Measurements from ENCODE around the gene SYT9.

Gene SYT9

GRCh38 chr11:7469351-7469865, 217.7 kb downstream of the SYT9 start:
- no peak for DNase-seq (ENCODE audit: low read depth)

GRCh38 chr11:7471071-7471470, 219.4 kb downstream of the SYT9 start:
- DNase-seq (ENCODE audit: low read depth): no peak

DNA sequence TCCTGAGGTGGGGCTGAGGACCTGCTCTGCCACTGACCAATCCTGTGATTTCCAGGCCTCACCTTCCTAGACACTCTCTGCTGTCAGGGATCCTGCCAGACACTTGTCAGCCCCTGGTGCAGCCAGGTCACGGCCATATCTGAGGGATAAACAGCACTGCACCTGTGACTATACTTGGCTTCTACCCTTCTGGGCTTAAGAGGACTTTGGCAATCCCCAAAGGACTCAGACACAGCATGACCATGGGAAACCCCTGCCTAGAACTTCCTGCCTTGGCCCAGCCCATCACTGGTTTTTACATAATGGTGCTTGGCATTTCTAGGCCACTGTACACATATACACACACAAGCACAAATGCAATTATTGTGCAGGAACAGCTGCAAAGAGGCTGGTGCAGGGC, 222.0 kb downstream of the SYT9 start:
- no peak for DNase-seq (ENCODE audit: low read depth)

GRCh38 chr11:7480113-7480512, 228.4 kb downstream of the SYT9 start:
- no peak for DNase-seq (ENCODE audit: low read depth)

DNA sequence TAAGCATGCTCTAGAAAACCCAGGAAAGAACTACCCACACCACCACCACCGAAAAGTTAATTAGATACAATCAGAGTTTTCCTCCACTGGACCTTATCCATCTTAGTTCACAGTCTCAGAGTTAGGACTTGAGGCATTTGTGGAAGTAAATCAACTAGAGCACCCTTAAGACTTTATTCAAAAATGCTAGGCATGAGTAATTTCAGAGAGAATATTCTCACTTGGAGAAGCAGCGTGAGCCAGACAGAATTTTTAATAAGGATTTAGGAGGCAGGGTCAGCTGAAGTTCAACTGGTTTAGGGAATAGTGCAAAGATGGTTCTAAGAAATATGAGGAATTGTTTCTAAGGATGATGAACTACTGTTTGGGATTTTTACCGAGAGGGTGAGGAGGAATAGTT, 232.4 kb downstream of the SYT9 start:
- no peak for DNase-seq (ENCODE audit: low read depth)

GRCh38 chr11:7484645-7485044, 232.9 kb downstream of the SYT9 start:
- DNase-seq (ENCODE audit: low read depth): no peak

- DNase-seq (ENCODE audit: low read depth): no peak
Measured at GRCh38 chr11:7485186-7486097, 233.7 kb downstream of the SYT9 start, which contains the start of gene OLFML1. Gene OLFML1, plus strand, starts transcription at chr11:7485506. Its CDS starts 370 bp downstream, at chr11:7485876.

GRCh38 chr11:7486098-7486780, 234.5 kb downstream of the SYT9 start:
- DNase-seq (ENCODE audit: low read depth): no peak

GRCh38 chr11:7486781-7487140, 235.1 kb downstream of the SYT9 start:
- no peak for DNase-seq (ENCODE audit: low read depth)

DNA sequence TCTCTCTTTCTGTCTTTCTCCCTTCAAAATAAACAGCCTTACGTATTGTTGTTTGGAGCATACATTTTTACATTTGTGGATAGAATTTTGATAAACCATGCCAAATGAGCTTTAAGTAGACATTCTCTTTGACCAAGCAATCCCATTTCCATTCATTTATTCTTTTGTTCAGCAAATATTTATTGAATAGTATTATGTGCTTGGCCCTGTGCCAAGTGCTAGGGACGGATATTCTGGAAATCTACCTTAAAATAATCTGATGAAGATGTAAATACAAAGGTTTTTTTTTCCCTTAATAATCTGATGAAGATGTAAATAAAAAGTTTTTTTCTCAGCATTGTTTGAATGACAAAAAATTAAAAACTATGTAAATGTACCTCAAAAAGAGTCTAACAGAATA, 235.7 kb downstream of the SYT9 start:
- no peak for DNase-seq (ENCODE audit: low read depth)

DNA sequence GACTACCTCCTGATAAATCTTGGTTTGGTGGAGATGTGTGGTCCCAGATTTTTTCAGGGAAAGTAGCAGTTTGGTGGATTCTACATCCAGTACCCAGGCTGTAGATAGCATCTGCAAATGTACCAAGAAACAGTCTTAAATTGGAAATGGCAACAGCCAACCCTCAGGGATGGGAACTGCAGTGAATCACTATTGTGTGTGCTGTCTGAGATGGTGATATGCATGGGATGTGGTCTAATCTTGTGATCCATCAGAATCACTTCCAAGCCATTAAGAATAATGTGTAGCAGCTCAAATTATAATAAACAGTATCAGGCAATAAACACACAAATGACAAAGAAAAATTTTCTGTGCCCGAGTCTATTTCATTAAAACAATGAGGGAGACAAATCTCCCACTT, 237.0 kb downstream of the SYT9 start:
- DNase-seq (ENCODE audit: low read depth): no peak

DNA sequence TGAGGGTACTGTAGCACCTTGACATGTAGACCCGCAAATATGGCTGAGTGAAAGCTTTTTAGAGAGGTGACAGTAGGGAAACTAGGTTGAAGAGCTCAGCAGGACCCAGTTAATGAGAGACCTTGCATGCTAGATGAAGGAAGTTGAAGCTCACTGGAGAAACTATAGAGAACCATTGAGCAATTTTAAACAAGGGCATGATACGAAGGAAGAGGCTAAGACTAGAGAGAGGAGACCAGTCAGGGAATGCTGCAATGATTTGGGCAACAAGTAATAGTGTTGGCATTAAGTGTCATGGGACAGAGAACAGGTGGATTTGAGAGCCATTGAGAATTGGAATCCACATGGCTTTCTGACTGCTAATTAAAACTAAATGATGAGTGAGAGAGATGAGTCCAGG, 237.7 kb downstream of the SYT9 start:
- no peak for DNase-seq (ENCODE audit: low read depth)

GRCh38 chr11:7490054-7490453, 238.3 kb downstream of the SYT9 start:
- no peak for DNase-seq (ENCODE audit: low read depth)

DNA sequence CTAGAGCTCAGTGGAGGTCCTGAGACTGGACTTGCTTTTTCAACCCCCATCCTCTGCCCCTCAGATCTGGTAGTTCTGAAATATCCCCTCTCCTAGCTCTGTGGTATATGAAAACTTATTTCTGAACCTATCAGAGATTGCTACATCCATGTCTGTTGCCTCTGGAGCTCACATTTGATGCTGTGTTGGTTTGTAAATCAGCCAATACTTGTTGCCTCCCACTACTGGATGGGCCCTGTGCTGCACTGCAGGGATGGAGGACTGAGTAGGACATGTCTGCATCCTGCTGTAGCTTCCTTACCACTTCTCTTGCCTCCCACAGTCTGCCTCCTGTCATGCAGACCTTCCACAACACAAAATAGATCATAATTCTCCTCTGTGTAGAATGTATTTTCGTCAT, 238.8 kb downstream of the SYT9 start:
- DNase-seq (ENCODE audit: low read depth): no peak

- DNase-seq (ENCODE audit: low read depth): no peak
Measured at GRCh38 chr11:7492253-7492652, 240.5 kb downstream of the SYT9 start.

DNA sequence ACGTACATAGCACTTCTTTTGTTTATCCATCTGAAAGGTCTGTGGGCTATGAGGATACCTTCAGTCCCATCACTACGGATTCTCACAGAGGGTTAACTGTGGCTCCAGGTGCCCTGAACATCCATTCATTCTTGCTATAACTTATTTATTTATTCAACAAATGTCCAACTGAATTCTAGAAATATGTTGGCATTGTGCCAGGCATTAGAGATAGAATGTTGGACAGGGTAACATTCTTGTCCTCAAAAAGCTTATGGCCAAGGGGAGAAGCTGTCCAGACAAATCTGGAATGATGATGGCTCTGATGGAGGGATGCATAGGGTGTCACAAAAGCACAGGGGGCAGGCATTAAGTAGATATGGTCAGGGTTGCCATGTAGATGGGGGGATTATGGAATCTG, 242.0 kb downstream of the SYT9 start:
- DNase-seq (ENCODE audit: low read depth): no peak

- no peak for DNase-seq (ENCODE audit: low read depth)
Measured at GRCh38 chr11:7494086-7494745, 242.5 kb downstream of the SYT9 start.

DNA sequence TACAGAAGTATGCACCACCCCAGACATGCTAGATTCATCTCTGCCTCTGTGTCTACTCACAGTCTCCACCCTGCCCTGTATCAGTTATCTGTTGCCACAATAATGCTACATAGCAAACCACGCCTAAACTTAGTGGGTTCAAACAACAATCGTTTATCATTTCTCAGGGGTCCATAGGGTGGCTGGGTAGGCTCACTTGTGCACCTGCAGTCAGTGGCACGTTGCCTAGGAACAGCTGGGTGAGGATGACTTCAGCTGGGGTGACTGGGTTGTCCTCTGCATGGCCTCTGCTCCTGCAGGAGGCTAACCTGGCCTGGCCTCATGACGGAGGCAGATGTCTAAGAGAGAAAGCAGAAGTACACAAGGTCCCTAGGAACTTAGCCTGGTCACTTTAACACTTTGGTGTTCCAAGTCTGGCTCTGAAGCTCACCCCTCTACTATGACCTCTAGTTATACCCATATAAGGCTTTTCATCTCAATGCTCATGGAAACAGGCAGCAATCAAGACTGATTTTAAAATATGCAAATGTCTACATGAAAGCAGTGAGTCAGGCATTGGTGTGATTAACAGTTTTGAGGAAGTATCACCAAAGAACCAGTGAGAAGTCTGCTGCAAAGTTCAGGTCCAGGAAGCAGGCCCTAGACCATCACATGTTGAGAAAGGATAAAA, 244.3 kb downstream of the SYT9 start:
- no peak for DNase-seq (ENCODE audit: low read depth)

DNA sequence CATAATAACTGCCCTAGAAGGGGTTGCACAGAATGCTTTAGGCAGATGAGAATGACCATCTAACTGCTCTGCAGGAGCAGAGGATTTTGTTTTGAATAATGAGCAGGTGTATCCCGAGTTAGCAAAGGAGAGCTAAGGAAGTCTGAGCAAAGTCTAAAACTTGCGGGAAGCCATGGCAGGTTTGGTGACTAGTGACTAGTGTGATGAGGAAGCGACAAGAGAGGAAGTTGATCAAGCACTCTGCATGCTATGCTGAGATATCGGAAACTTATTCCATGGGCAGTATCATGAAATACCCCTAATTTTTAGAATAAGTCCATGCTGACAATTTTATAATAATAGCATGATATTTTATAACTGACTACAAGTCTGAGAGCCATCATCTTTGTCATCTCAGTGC, 246.5 kb downstream of the SYT9 start:
- no peak for DNase-seq (ENCODE audit: low read depth)

DNA sequence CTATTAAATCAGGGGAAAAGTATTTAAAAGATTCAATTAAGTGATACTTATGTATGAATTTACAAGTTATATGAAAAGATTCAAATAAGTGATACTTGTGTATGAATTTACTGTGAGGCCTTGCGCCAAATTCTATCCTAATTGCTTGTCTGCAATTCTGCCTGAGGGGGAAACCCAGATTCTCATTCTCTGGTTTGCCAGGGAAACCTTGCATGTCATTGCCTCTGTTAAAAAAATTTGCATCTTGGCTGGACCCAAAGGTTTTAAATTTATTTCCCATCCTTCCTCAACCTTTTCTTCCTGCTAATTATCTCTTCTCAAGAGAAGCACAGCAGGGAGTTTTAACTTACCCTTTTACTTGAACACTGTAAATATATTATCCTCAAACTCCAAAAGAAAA, 247.4 kb downstream of the SYT9 start:
- DNase-seq (ENCODE audit: low read depth): no peak

GRCh38 chr11:7500251-7500650, 248.5 kb downstream of the SYT9 start:
- no peak for DNase-seq (ENCODE audit: low read depth)

DNA sequence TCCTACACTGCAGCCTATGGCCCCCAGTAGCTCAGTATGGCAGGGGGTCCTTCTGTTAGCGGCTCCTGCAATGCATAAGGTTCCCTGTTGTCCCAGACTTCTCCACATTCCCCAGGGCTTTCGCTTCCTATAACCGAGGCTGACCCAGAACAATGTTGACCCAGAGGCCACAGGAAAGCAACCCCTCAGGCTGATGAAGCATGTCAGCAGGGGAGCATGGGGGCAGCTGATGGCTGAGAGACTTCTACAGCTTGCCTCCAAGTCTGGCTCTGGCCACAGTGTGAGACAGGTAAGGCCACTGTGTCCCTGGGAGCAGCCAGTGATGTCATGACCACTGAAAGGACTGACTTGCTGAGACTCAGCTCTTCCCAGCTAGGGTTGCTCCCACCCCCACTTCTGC, 249.5 kb downstream of the SYT9 start:
- DNase-seq (ENCODE audit: low read depth): no peak
